Ascending aorta (tissue), 2 donors: ENCODE data around the gene THAP4. TPM values are rescaled to one million over a fixed set of nuclear protein-coding genes. Genes with fewer than 3 reads are reported as not detected.
"Not testable (repeated sequence)": the region's sequence is repeated elsewhere in the genome, so short reads cannot be mapped to it uniquely, and the experiment has no call there.

Experiments used
- DNase-seq, 2 donors: peaks; one replicate each; pipeline ENCODE4 v3.0.0-alpha.2; 2019; ENCODE audit warnings: low spot score in 2 of 2
- H3K27ac ChIP-seq, 2 donors: fragments of 200-600 bp; sonication (generic); one replicate each; pipeline ENCODE4 v1.5.1; 2016 to 2017; ENCODE audit warnings: mild to moderate bottlenecking in 1 of 2
- H3K27me3 ChIP-seq: fragments of 200-600 bp; sonication (generic); one replicate; pipeline ENCODE4 v1.5.1; 2017
- H3K36me3 ChIP-seq, 2 donors: fragments of 200-600 bp; sonication (generic); one replicate each; pipeline ENCODE4 v1.5.1; 2016
- H3K4me1 ChIP-seq, 2 donors: fragments of 200-600 bp; sonication (generic); one replicate each; pipeline ENCODE4 v1.5.1; 2016 to 2017; ENCODE audit warnings: mild to moderate bottlenecking in 1 of 2
- H3K4me3 ChIP-seq, 2 donors: fragments of 200-600 bp; sonication (generic); one replicate each; pipeline ENCODE4 v1.5.1; 2016 to 2017; ENCODE audit warnings: mild to moderate bottlenecking in 1 of 2
- H3K9me3 ChIP-seq, 2 donors: fragments of 200-600 bp; sonication (generic); one replicate each; pipeline ENCODE4 v1.5.1; 2016
- CTCF ChIP-seq, 3 experiments: fragments of 200-600 bp in 2 of 3; fragments of 450-650 bp in 1 of 3; sonication (generic) in 2 of 3; IDR thresholded peaks; one replicate each; pipeline ENCODE4 v1.5.1; 2016 to 2019; ENCODE audit warnings: antibody characterized with exemption in 3 of 3, mild to moderate bottlenecking in 1 of 3, moderate library complexity in 1 of 3
- intact Hi-C: fragments of 100-400 bp; cut with DNase I; formaldehyde crosslinking; loops from one replicate; pipeline ENCODE4 v1.15.1; 2023
- total RNA-seq: library from RNA; depleted of rRNA; stranded (reverse); fragments of >200 nt; gene quantifications from one replicate; pipeline ENCODE4 v1.1.0, GENCODE V29; 2016

Gene THAP4
- total RNA-seq, 1 donor from 2014 or later, result 80.8 TPM

DNA sequence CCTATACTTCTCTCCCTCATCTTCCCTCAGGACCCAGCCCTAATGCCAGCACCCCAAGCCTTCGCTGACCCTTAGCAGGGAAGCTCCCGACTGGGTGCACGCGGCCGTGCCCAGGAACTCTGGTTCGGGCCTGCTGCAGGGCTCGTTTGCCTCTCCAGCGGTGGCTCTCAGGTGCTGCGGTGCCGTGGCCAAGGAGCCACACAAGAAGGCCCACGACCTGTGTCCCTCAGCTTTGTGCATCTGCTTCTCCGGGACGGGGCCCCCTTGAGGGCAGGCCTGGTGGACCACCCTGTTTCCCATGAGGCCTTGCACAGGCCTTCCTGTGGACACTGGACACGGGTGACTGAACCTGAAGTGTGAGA is 60.7 kb downstream of the THAP4 start:
- H3K9me3 ChIP-seq, result no peaks in the 10 kb centered on the region
- DNase-seq, result no peak
- no peak for TF ChIP-seq CTCF (IDR thresholded peaks at IDR 0.05)
- no peak overlapping the region for H3K27ac ChIP-seq
- H3K4me3 ChIP-seq, result no peak overlapping the region
- intact Hi-C loops, result no loop called here
- H3K27me3 ChIP-seq, result no peaks in the 10 kb centered on the region
- H3K36me3 ChIP-seq, result peaks cover 18 to 19% of the 10 kb centered on the region in 2 donors
- no peaks in the 10 kb centered on the region for H3K4me1 ChIP-seq

- peaks cover 17 to 18% of the 10 kb centered on the region in 2 donors for H3K36me3 ChIP-seq
- DNase-seq, result no peak
Observed at GRCh38 chr2:241575624-241576292, 61.2 kb downstream of the THAP4 start.

GRCh38 chr2:241574911-241575623 is 61.9 kb downstream of the THAP4 start:
- intact Hi-C loops, result no loop called here
- Histone ChIP-seq H3K27ac (no peak overlapping the region), H3K9me3 (no peaks in the 10 kb centered on the region), H3K4me1 (no peaks in the 10 kb centered on the region), H3K4me3 (no peak overlapping the region), H3K36me3 (peaks cover 16 to 18% of the 10 kb centered on the region in 2 donors), H3K27me3 (no peaks in the 10 kb centered on the region)
- TF ChIP-seq CTCF (IDR thresholded peaks at IDR 0.05), result no peak
- DNase-seq, result no peak

More at GRCh38 chr2:241575624-241576292, 61.2 kb downstream of the THAP4 start:
- Histone ChIP-seq H3K4me1 (no peaks in the 10 kb centered on the region), H3K4me3 (no peak overlapping the region), H3K27me3 (no peaks in the 10 kb centered on the region), H3K27ac (no peak overlapping the region), H3K9me3 (no peaks in the 10 kb centered on the region)
- intact Hi-C loops, result no loop called here
- no peak for TF ChIP-seq CTCF (IDR thresholded peaks at IDR 0.05)

- intact Hi-C loops, result no loop called here
- no peaks in the 10 kb centered on the region for H3K4me1 ChIP-seq
- no peak overlapping the region for H3K4me3 ChIP-seq
- H3K9me3 ChIP-seq, result no peaks in the 10 kb centered on the region
- H3K27me3 ChIP-seq, result no peaks in the 10 kb centered on the region
- H3K36me3 ChIP-seq, result peaks cover 16 to 18% of the 10 kb centered on the region in 2 donors
- TF ChIP-seq CTCF (IDR thresholded peaks at IDR 0.05), result no peak
- no peak overlapping the region for H3K27ac ChIP-seq
- DNase-seq, result no peak
Observed at GRCh38 chr2:241573741-241574140, 63.2 kb downstream of the THAP4 start.

GRCh38 chr2:241572915-241573651 is 63.9 kb downstream of the THAP4 start:
- H3K4me3 ChIP-seq, H3K27me3 ChIP-seq, intact Hi-C loops, H3K4me1 ChIP-seq, DNase-seq, H3K9me3 ChIP-seq, H3K27ac ChIP-seq: not testable (repeated sequence)
- H3K36me3 ChIP-seq, result peaks cover 16 to 18% of the 10 kb centered on the region in 2 donors
